Stomach (tissue), 9 donors: Measurements from ENCODE around the gene TRPM3. TPM values are rescaled to one million over a fixed set of nuclear protein-coding genes. Genes with fewer than 3 reads are reported as not detected.
"Not testable (repeated sequence)": the region's sequence is repeated elsewhere in the genome, so short reads cannot be mapped to it uniquely, and the experiment has no call there.

ENCODE experiments used
- DNase-seq, 2 donors: peaks; one replicate each; pipeline versions ENCODE4 v3.0.0 to v3.0.0-alpha.2; 2013 to 2019
- H3K27ac ChIP-seq, 5 donors: fragments of 200-600 bp in 4 of 5; sonication (generic) in 4 of 5; one replicate each; pipeline ENCODE4 v1.5.1; 2013 to 2019; ENCODE audit warnings: mild to moderate bottlenecking in 1 of 5, moderate library complexity in 1 of 5
- H3K27me3 ChIP-seq, 3 donors: fragments of 200-600 bp; sonication (generic); one replicate each; pipeline ENCODE4 v1.5.1; 2017 to 2019; ENCODE audit warnings: mixed run types in 1 of 3
- H3K36me3 ChIP-seq, 4 donors: fragments of 200-600 bp; sonication (generic); 1 replicate in 3 of 4; 2 replicates in 1 of 4; pipeline ENCODE4 v1.5.1; 2016 to 2019
- H3K4me1 ChIP-seq, 4 donors: fragments of 200-600 bp; sonication (generic); one replicate each; pipeline ENCODE4 v1.5.1; 2016 to 2019
- H3K4me3 ChIP-seq, 4 donors: fragments of 200-600 bp; sonication (generic) in 3 of 4; one replicate each; pipeline ENCODE4 v1.5.1; 2016 to 2019; ENCODE audit warnings: mild to moderate bottlenecking in 1 of 4
- H3K9me3 ChIP-seq, 4 donors: fragments of 200-600 bp; sonication (generic); one replicate each; pipeline ENCODE4 v1.5.1; 2016 to 2019
- EP300 ChIP-seq: sonication (generic); formaldehyde crosslinking; IDR thresholded peaks from one replicate; pipeline ENCODE4 v1.6.1; 2017; ENCODE audit warnings: antibody characterized with exemption
- POLR2A ChIP-seq, 4 donors: fragments of 450-650 bp; IDR thresholded peaks; one replicate each; pipeline ENCODE4 v1.6.1; 2016; ENCODE audit warnings: antibody characterized with exemption in 4 of 4, control low read depth in 2 of 4, mild to moderate bottlenecking in 1 of 4, moderate library complexity in 1 of 4
- POLR2AphosphoS5 ChIP-seq, 3 donors: sonication (generic); formaldehyde crosslinking; IDR thresholded peaks; one replicate each; pipeline ENCODE4 v1.6.1; 2016; ENCODE audit warnings: antibody characterized with exemption in 3 of 3
- WGBS, 5 donors: extraction: QIAGEN DNeasy Blood & Tissue Kit in 3 of 5; methylation state at CpG; one replicate each; pipeline versions ENCODE4 v1.1.5 to v1.1.7; 2013 to 2018; 5-methylcytosine and 5-hydroxymethylcytosine counted together
- intact Hi-C: fragments of 100-400 bp; cut with DNase I; formaldehyde crosslinking; loops from one replicate; pipeline ENCODE4 v1.15.1; 2023; ENCODE audit warnings: low total_unique reads
- polyA plus RNA-seq, 3 donors: library from polyadenylated mRNA; stranded (reverse); fragments of 200-250 nt; gene quantifications; one replicate each; pipeline ENCODE4 v1.2.3, GENCODE V29; 2013
- total RNA-seq, 5 donors: library from RNA; depleted of rRNA; stranded (reverse); fragments of >200 nt; gene quantifications; one replicate each; pipeline versions ENCODE4 v1.1.0 to v1.2.3, GENCODE V29; 2014 to 2016
- TF ChIP-seq, protein P1 (sequence below), 7 experiments: fragments of 450-650 bp in 4 of 7; fragments of 200-600 bp in 3 of 7; sonication (generic) in 3 of 7; IDR thresholded peaks; one replicate each; pipeline ENCODE4 v1.5.1; 2016 to 2019; ENCODE audit warnings: antibody characterized with exemption in 7 of 7, control low read depth in 2 of 7, mild to moderate bottlenecking in 1 of 7
- donor health status: healthy with polysubstance abuse.
- donor health status: Bipolar disorder and iron deficiency.
- donor health status: healthy.

The TRPM3 gene
- total and polyA plus RNA-seq, 8 donors, result 0.03 to 6.2 (median 1.5) TPM

DNA sequence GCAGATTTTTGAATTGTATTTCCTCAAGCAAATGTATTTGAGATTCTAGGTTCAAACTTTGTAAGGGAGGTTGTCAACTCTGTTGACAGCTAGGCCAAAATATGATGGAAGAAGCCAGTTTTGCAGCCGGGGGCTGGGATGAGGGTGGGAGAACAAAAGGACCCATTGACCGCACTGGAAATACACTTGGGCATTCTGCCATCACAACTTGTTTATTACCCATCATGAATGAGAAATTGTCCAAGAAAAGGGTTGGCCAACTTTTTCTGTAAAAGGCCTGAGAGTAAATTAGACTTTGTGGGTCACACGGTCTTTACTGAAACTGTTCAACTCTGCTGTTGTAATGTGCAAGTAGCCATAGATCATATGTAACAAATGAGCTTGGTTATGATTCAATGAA is 485.6 kb downstream of the TRPM3 start:
- 61 to 89% (median 68%) methylated on average over 3 of the region's 3 CpGs for WGBS, 5 donors

DNA sequence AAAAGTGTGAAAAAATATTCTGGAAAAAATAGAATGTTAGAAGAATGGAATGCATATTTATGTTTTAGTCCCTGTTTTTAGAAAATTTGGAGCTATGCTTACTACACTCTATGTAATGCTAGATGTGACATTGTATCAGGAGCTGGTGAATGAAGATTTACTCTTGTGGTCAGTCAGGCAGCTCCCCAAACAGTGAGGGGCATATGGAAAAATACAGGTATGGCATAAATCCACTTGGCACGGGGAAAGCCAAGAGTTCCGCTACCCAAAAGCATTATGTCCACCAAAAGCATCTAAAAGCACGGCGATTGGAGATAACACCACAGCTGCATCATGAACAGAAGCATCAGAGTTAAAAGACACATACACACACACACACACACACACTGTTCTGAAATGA is 486.7 kb downstream of the TRPM3 start:
- H3K4me3 ChIP-seq, result no peak overlapping the region
- TF ChIP-seq POLR2AphosphoS5 (IDR thresholded peaks at IDR 0.05) (no peak), POLR2A (IDR thresholded peaks at IDR 0.05) (no peak), EP300 (no peak)
- TF ChIP-seq, protein P1, sequence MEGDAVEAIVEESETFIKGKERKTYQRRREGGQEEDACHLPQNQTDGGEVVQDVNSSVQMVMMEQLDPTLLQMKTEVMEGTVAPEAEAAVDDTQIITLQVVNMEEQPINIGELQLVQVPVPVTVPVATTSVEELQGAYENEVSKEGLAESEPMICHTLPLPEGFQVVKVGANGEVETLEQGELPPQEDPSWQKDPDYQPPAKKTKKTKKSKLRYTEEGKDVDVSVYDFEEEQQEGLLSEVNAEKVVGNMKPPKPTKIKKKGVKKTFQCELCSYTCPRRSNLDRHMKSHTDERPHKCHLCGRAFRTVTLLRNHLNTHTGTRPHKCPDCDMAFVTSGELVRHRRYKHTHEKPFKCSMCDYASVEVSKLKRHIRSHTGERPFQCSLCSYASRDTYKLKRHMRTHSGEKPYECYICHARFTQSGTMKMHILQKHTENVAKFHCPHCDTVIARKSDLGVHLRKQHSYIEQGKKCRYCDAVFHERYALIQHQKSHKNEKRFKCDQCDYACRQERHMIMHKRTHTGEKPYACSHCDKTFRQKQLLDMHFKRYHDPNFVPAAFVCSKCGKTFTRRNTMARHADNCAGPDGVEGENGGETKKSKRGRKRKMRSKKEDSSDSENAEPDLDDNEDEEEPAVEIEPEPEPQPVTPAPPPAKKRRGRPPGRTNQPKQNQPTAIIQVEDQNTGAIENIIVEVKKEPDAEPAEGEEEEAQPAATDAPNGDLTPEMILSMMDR (IDR thresholded peaks at IDR 0.05), result no peak
- intact Hi-C loops, result no loop called here
- WGBS, 5 donors, result 90 to 99% (median 95%) methylated on average over 4 of the region's 4 CpGs
- H3K9me3 ChIP-seq, result no peaks in the 10 kb centered on the region
- no peaks in the 10 kb centered on the region for H3K36me3 ChIP-seq
- no peak for DNase-seq
- no peak overlapping the region for H3K27ac ChIP-seq
- H3K27me3 ChIP-seq, result no peaks in the 10 kb centered on the region
- no peaks in the 10 kb centered on the region for H3K4me1 ChIP-seq

More for the DNA sequence above, 485.6 kb downstream of the TRPM3 start:
- H3K27ac ChIP-seq, result no peak overlapping the region
- H3K9me3 ChIP-seq, result no peaks in the 10 kb centered on the region
- intact Hi-C loops, result no loop called here
- H3K4me3 ChIP-seq, result no peak overlapping the region
- peak in 1 of 2 donors; percentile 65 for DNase-seq
- H3K27me3 ChIP-seq, result no peaks in the 10 kb centered on the region
- H3K4me1 ChIP-seq, result no peaks in the 10 kb centered on the region
- no peaks in the 10 kb centered on the region for H3K36me3 ChIP-seq
- no peak for TF ChIP-seq POLR2AphosphoS5 (IDR thresholded peaks at IDR 0.05)
- TF ChIP-seq, protein P1 (IDR thresholded peaks at IDR 0.05), result no peak
- no peak for TF ChIP-seq POLR2A (IDR thresholded peaks at IDR 0.05)
- no peak for TF ChIP-seq EP300

DNA sequence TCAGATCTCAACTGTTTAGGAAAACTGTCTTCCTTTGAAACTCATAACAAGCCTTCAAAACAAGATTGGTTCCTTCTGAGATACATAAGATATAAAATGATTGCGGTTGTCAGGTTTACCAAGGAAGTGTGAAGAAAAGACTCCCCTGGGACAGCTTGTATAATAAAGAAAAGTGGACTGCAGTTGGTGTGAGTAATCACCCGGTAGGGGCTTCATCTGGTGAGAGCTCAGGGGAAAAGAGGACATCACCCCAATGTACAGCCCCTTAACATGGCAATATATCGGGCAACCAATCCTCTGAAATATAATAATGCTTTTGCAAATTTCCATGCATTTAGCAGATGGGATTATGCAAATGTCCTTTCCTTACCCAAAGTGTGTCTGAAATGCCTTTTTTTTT is 490.4 kb downstream of the TRPM3 start:
- Histone ChIP-seq H3K27me3 (no peaks in the 10 kb centered on the region), H3K36me3 (no peaks in the 10 kb centered on the region), H3K4me1 (no peaks in the 10 kb centered on the region), H3K9me3 (no peaks in the 10 kb centered on the region), H3K4me3 (no peak overlapping the region), H3K27ac (no peak overlapping the region)
- no peak for DNase-seq
- intact Hi-C loops, result no loop called here
- no peak for TF ChIP-seq POLR2A (IDR thresholded peaks at IDR 0.05)
- TF ChIP-seq, protein P1 (IDR thresholded peaks at IDR 0.05), result no peak
- no peak for TF ChIP-seq POLR2AphosphoS5 (IDR thresholded peaks at IDR 0.05)
- no peak for TF ChIP-seq EP300
- 78 to 97% (median 88%) methylated on average over 3 of the region's 3 CpGs for WGBS, 5 donors

DNA sequence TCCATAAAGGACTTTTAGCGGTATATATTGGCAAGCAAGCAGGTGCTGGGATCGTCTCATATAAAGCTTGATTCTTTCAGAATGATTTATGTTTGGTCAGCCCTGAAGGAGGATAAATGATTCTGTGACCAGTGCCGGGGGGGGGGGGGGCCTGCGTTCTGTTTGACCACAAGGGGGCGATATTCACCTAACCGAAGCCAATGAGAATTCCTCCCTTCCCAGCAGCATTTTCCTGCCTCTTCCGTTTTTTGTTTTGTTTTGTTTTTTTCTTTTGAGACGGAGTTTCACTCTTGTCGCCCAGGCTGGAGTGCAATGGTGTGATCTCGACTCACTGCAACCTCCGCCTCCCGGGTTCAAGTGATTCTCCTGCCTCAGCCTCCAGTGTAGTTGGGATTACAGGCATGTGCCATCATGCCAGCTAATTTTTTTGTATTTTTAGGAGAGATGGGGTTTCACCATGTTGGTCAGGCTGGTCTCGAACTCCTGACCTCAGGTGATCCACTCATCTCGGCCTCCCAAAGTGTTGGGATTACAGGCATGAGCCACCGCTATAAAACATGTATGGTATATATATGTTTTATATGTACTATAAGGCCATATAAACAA is 492.2 kb downstream of the TRPM3 start:
- H3K27me3 ChIP-seq, H3K4me3 ChIP-seq, H3K4me1 ChIP-seq, H3K36me3 ChIP-seq, H3K27ac ChIP-seq, intact Hi-C loops, H3K9me3 ChIP-seq, DNase-seq: not testable (repeated sequence)
- TF ChIP-seq, protein P1 (IDR thresholded peaks at IDR 0.05), result peak in 2 of 7 experiments; percentile 11 to 22
- WGBS, 5 donors, result 62 to 76% (median 63%) methylated on average over 13 to 15 of the region's 15 CpGs
